Esophagus (tissue), 2 donors: Measurements from ENCODE around the gene C11orf87. TPM values are rescaled to one million over a fixed set of nuclear protein-coding genes. Genes with fewer than 3 reads are reported as not detected.
A peak's percentile ranks its signal among the peaks of the same experiment; 100 is the strongest.

Source experiments
- H3K27ac ChIP-seq, 2 donors: one replicate each; pipeline ENCODE4 v1.5.1; 2013; ENCODE audit warnings: low read depth in 2 of 2, mild to moderate bottlenecking in 2 of 2, inconsistent platforms in 1 of 2, low read length in 1 of 2, moderate library complexity in 1 of 2
- H3K27me3 ChIP-seq, 2 donors: one replicate each; pipeline ENCODE4 v1.6.1; 2013; ENCODE audit warnings: low read length in 2 of 2, control low read depth in 1 of 2, mild to moderate bottlenecking in 1 of 2; ENCODE audit not compliant: insufficient read depth in 2 of 2, control insufficient read depth in 1 of 2
- H3K36me3 ChIP-seq, 2 donors: one replicate each; pipeline ENCODE4 v1.6.1; 2013; ENCODE audit warnings: low read length in 1 of 2; ENCODE audit not compliant: control insufficient read depth in 2 of 2, insufficient read depth in 2 of 2
- H3K4me1 ChIP-seq, 2 donors: one replicate each; pipeline ENCODE4 v1.6.1; 2013; ENCODE audit warnings: low read length in 1 of 2; ENCODE audit not compliant: control insufficient read depth in 2 of 2, insufficient read depth in 2 of 2
- H3K4me3 ChIP-seq, 2 donors: one replicate each; pipeline ENCODE4 v1.5.1; 2013; ENCODE audit warnings: low read length in 2 of 2, mild to moderate bottlenecking in 2 of 2, low read depth in 1 of 2, moderate library complexity in 1 of 2
- H3K9me3 ChIP-seq, 2 donors: one replicate each; pipeline ENCODE4 v1.6.1; 2013; ENCODE audit warnings: mild to moderate bottlenecking in 2 of 2, low read depth in 1 of 2, low read length in 1 of 2, moderate library complexity in 1 of 2; ENCODE audit not compliant: control insufficient read depth in 2 of 2, insufficient read depth in 1 of 2
- WGBS, 2 donors: extraction: QIAGEN DNeasy Blood & Tissue Kit; methylation state at CpG; one replicate each; pipeline ENCODE4 v1.1.7; 2013; 5-methylcytosine and 5-hydroxymethylcytosine counted together
- polyA plus RNA-seq, 2 donors: library from polyadenylated mRNA; stranded (reverse); fragments of 200-250 nt; gene quantifications; one replicate each; pipeline ENCODE4 v1.2.3, GENCODE V29; 2013
- donor health status: healthy with polysubstance abuse.
- donor health status: Bipolar disorder and iron deficiency.

Gene C11orf87
- not detected for polyA plus RNA-seq

- Histone ChIP-seq H3K27ac (no peak within 1 kb of the TSS), H3K4me1 (peaks cover 6 to 8% of the 10 kb centered on the region in 2 donors), H3K9me3 (peaks cover 0 to 8% of the 10 kb centered on the region in 2 donors), H3K36me3 (no peaks in the 10 kb centered on the region), H3K4me3 (peak within 1 kb of the TSS in 1 of 2 donors; percentile 21), H3K27me3 (peaks cover 0 to 11% of the 10 kb centered on the region in 2 donors)
- WGBS, 2 donors, result 2 to 6% methylated on average over 34 to 54 of the region's 54 CpGs
Measured at GRCh38 chr11:109421981-109422869, at the start of gene C11orf87. Gene C11orf87 (plus strand): TSS chr11:109422190. CDS start chr11:109423634, 1,444 bp downstream.

- Histone ChIP-seq H3K36me3 (no peaks in the 10 kb centered on the region), H3K27ac (no peak overlapping the region), H3K27me3 (no peaks in the 10 kb centered on the region), H3K9me3 (no peaks in the 10 kb centered on the region), H3K4me1 (no peaks in the 10 kb centered on the region), H3K4me3 (no peak overlapping the region)
Measured at GRCh38 chr11:109374032-109374431, 48.0 kb upstream of the C11orf87 start.

- H3K4me1 ChIP-seq, result no peaks in the 10 kb centered on the region
Measured at GRCh38 chr11:109374441-109374840, 47.5 kb upstream of the C11orf87 start.

GRCh38 chr11:109377039-109377742 lies 44.8 kb upstream of the C11orf87 start:
- no peak overlapping the region for H3K27ac ChIP-seq
- 71 to 73% methylated on average over 4 of the region's 4 CpGs for WGBS, 2 donors
- no peak overlapping the region for H3K4me3 ChIP-seq
- H3K27me3 ChIP-seq, result no peaks in the 10 kb centered on the region
- no peaks in the 10 kb centered on the region for H3K36me3 ChIP-seq
- no peaks in the 10 kb centered on the region for H3K9me3 ChIP-seq
- H3K4me1 ChIP-seq, result no peaks in the 10 kb centered on the region

More at GRCh38 chr11:109374441-109374840, 47.5 kb upstream of the C11orf87 start:
- Histone ChIP-seq H3K9me3 (no peaks in the 10 kb centered on the region), H3K27me3 (no peaks in the 10 kb centered on the region), H3K27ac (no peak overlapping the region), H3K36me3 (no peaks in the 10 kb centered on the region), H3K4me3 (no peak overlapping the region)
- WGBS, 2 donors, result 80 to 83% methylated on average over 4 of the region's 4 CpGs

- peaks cover 0 to 2% of the 10 kb centered on the region in 2 donors for H3K9me3 ChIP-seq
- H3K36me3 ChIP-seq, result no peaks in the 10 kb centered on the region
- H3K27ac ChIP-seq, result no peak overlapping the region
- H3K27me3 ChIP-seq, result no peaks in the 10 kb centered on the region
- H3K4me1 ChIP-seq, result no peaks in the 10 kb centered on the region
- H3K4me3 ChIP-seq, result no peak overlapping the region
Measured at GRCh38 chr11:109378034-109378433, 44.0 kb upstream of the C11orf87 start.

GRCh38 chr11:109383306-109383705 lies 38.7 kb upstream of the C11orf87 start:
- Histone ChIP-seq H3K9me3 (peaks cover 0 to 2% of the 10 kb centered on the region in 2 donors), H3K27me3 (no peaks in the 10 kb centered on the region), H3K4me3 (no peak overlapping the region), H3K27ac (no peak overlapping the region), H3K4me1 (no peaks in the 10 kb centered on the region), H3K36me3 (no peaks in the 10 kb centered on the region)
- WGBS, 2 donors, result 41 to 44% methylated on average over 1 of the region's 1 CpG

- Histone ChIP-seq H3K36me3 (no peaks in the 10 kb centered on the region), H3K9me3 (peaks cover 0 to 2% of the 10 kb centered on the region in 2 donors), H3K27me3 (no peaks in the 10 kb centered on the region), H3K27ac (no peak overlapping the region), H3K4me3 (no peak overlapping the region), H3K4me1 (no peaks in the 10 kb centered on the region)
- WGBS, 2 donors, result 74 to 77% methylated on average over 1 of the region's 1 CpG
Measured at GRCh38 chr11:109384873-109385272, 37.1 kb upstream of the C11orf87 start.

GRCh38 chr11:109388982-109389381 lies 33.0 kb upstream of the C11orf87 start:
- Histone ChIP-seq H3K36me3 (no peaks in the 10 kb centered on the region), H3K27me3 (no peaks in the 10 kb centered on the region), H3K4me1 (no peaks in the 10 kb centered on the region), H3K27ac (no peak overlapping the region), H3K4me3 (no peak overlapping the region), H3K9me3 (no peaks in the 10 kb centered on the region)
- WGBS, 2 donors, result 45 to 60% methylated on average over 3 of the region's 3 CpGs

- no peak overlapping the region for H3K27ac ChIP-seq
- no peaks in the 10 kb centered on the region for H3K36me3 ChIP-seq
- H3K4me3 ChIP-seq, result no peak overlapping the region
- H3K9me3 ChIP-seq, result no peaks in the 10 kb centered on the region
- H3K4me1 ChIP-seq, result no peaks in the 10 kb centered on the region
- whole genome bisulfite sequencing, 2 donors, result 73 to 76% methylated on average over 2 of the region's 2 CpGs
- H3K27me3 ChIP-seq, result no peaks in the 10 kb centered on the region
Measured at GRCh38 chr11:109390752-109391151, 31.2 kb upstream of the C11orf87 start.
